Testis (tissue), 2 donors: ENCODE measurements around the gene PHYKPL.

Experiments used
- POLR2A ChIP-seq: fragments of 450-650 bp; IDR thresholded peaks from one replicate; pipeline ENCODE4 v1.6.1; 2017; ENCODE audit warnings: antibody characterized with exemption, mild to moderate bottlenecking, moderate library complexity
- TF ChIP-seq, protein P1 (sequence below), 3 experiments: fragments of 450-650 bp in 2 of 3; fragments of 200-600 bp in 1 of 3; sonication (generic) in 1 of 3; IDR thresholded peaks; one replicate each; pipeline ENCODE4 v1.5.1; 2016 to 2019; ENCODE audit warnings: antibody characterized with exemption in 3 of 3, mild to moderate bottlenecking in 2 of 3, moderate library complexity in 1 of 3

DNA sequence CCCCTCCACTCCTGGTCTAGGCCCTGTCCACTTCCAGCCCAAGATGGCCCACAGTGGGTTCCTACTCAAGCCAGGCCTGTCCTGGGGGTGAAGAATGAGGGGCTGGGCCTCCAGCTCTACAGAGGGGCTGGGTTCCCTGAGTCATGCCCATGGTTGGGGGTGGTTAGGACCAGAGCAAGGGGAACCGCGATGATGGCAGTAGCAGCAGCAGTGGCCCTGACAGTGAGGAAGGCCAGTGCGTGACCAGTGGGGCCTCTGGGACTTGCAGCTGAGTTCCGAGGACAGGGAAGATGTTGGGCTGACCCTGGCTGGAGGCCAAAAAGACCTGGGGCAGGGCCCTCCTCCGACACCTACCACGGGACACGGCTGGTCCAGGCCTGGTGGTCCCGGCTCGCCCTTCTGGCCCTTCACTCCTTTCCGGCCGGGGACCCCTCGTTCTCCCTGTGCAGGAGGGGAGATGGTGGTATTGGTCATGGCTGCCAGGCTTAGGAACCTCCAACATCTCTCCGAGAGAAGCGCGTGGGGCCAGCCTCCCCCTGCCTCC, 9.2 kb upstream of the PHYKPL start:
- TF ChIP-seq, protein P1, sequence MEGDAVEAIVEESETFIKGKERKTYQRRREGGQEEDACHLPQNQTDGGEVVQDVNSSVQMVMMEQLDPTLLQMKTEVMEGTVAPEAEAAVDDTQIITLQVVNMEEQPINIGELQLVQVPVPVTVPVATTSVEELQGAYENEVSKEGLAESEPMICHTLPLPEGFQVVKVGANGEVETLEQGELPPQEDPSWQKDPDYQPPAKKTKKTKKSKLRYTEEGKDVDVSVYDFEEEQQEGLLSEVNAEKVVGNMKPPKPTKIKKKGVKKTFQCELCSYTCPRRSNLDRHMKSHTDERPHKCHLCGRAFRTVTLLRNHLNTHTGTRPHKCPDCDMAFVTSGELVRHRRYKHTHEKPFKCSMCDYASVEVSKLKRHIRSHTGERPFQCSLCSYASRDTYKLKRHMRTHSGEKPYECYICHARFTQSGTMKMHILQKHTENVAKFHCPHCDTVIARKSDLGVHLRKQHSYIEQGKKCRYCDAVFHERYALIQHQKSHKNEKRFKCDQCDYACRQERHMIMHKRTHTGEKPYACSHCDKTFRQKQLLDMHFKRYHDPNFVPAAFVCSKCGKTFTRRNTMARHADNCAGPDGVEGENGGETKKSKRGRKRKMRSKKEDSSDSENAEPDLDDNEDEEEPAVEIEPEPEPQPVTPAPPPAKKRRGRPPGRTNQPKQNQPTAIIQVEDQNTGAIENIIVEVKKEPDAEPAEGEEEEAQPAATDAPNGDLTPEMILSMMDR (IDR thresholded peaks at IDR 0.05), result no peak
- no peak for TF ChIP-seq POLR2A
